GM12875 (cell line): ENCODE measurements around the gene ARMH1.

ENCODE experiments used
- H3K4me3 ChIP-seq: one replicate; pipeline ENCODE4 v1.5.1; 2011; ENCODE audit warnings: low read depth, low read length, control low read depth
- CTCF ChIP-seq: IDR thresholded peaks from 2 replicates; pipeline ENCODE4 v1.5.1; 2011; ENCODE audit warnings: low read depth, mild to moderate bottlenecking, control low read depth, inconsistent platforms, low read length, moderate library complexity, borderline replicate concordance; ENCODE audit not compliant: insufficient read depth

The ARMH1 gene

GRCh38 chr1:44688760-44689446 is 14.4 kb downstream of the ARMH1 start:
- no peak for TF ChIP-seq CTCF
- H3K4me3 ChIP-seq: no peak overlapping the region

GRCh38 chr1:44689447-44689765 is 14.9 kb downstream of the ARMH1 start:
- no peak for TF ChIP-seq CTCF
- no peak overlapping the region for H3K4me3 ChIP-seq

GRCh38 chr1:44693159-44693558 is 18.6 kb downstream of the ARMH1 start:
- no peak for TF ChIP-seq CTCF
- no peak overlapping the region for H3K4me3 ChIP-seq

- H3K4me3 ChIP-seq: no peak overlapping the region
- TF ChIP-seq CTCF: no peak
Measured at GRCh38 chr1:44693900-44694299, 19.4 kb downstream of the ARMH1 start.

- TF ChIP-seq CTCF: no peak
- no peak overlapping the region for H3K4me3 ChIP-seq
Measured at GRCh38 chr1:44694863-44695478, 20.5 kb downstream of the ARMH1 start.

- TF ChIP-seq CTCF: no peak
- no peak overlapping the region for H3K4me3 ChIP-seq
Measured at GRCh38 chr1:44695671-44696070, 21.2 kb downstream of the ARMH1 start.

- no peak overlapping the region for H3K4me3 ChIP-seq
- no peak for TF ChIP-seq CTCF
Measured at GRCh38 chr1:44696101-44696500, 21.6 kb downstream of the ARMH1 start.
